Ishikawa (cell line): ENCODE data around the gene LRRC18.

ENCODE experiments used
- CEBPB ChIP-seq: IDR thresholded peaks from 2 replicates; pipeline ENCODE4 v1.6.1; 2012
- EP300 ChIP-seq: IDR thresholded peaks from 2 replicates; pipeline ENCODE4 v1.6.1; 2012; ENCODE audit warnings: borderline replicate concordance
- MAX ChIP-seq: IDR thresholded peaks from 2 replicates; pipeline ENCODE4 v1.6.1; 2012
- NFIC ChIP-seq: IDR thresholded peaks from 2 replicates; pipeline ENCODE4 v1.6.1; 2012
- REST ChIP-seq: IDR thresholded peaks from 2 replicates; pipeline ENCODE4 v1.6.1; 2012; ENCODE audit warnings: low read depth, mild to moderate bottlenecking
- TAF1 ChIP-seq: IDR thresholded peaks from 2 replicates; pipeline ENCODE4 v1.6.1; 2012; ENCODE audit warnings: low read depth, mild to moderate bottlenecking
- TCF12 ChIP-seq: IDR thresholded peaks from 2 replicates; pipeline ENCODE4 v1.6.1; 2012; ENCODE audit warnings: low read depth
- TEAD4 ChIP-seq: IDR thresholded peaks from 2 replicates; pipeline ENCODE4 v1.6.1; 2012

GRCh38 chr10:48897441-48897790 is 42.2 kb downstream of the LRRC18 start:
- TF ChIP-seq TEAD4: no peak
- no peak for TF ChIP-seq NFIC
- TF ChIP-seq REST: no peak
- TF ChIP-seq EP300: no peak
- TF ChIP-seq TCF12: no peak
- TF ChIP-seq CEBPB: no peak
- TF ChIP-seq TAF1: no peak
- no peak for TF ChIP-seq MAX
